MCF 10A (cell line): Measurements from ENCODE around the gene GRIFIN. TPM values are rescaled to one million over a fixed set of nuclear protein-coding genes. Genes with fewer than 3 reads are reported as not detected.

Experiments
- BruUV-seq: library from RNA; stranded (reverse); fragments of 400-500 nt; replicated peaks from 2 replicates; lab custom pipeline; 2021; lab: Mats Ljungman, UMichigan
- CTCF ChIA-PET: fragments of 300-600 bp; sonication (Branson Sonifier 250); formaldehyde crosslinking; extraction: SDS; loops from one replicate; lab custom pipeline; 2021; ENCODE audit warnings: antibody characterized with exemption, inconsistent platforms; lab: Yijun Ruan, JAX
- POLR2A ChIA-PET: fragments of 300-600, 350-650 bp; sonication (Branson Sonifier 250); formaldehyde crosslinking; extraction: SDS; loops from one replicate; lab custom pipeline; 2020; ENCODE audit warnings: antibody characterized with exemption, inconsistent platforms; lab: Yijun Ruan, JAX
- DNase-seq: peaks from one replicate; pipeline ENCODE4 v3.0.0-alpha.2; 2018; ENCODE audit not compliant: unreplicated experiment
- H3K27ac Mint-ChIP-seq: one replicate; pipeline ENCODE4 v1.8.0; 2022; ENCODE audit warnings: mild to moderate bottlenecking, low read depth, mixed read lengths; ENCODE audit not compliant: unreplicated experiment
- H3K27me3 Mint-ChIP-seq: one replicate; pipeline ENCODE4 v1.8.0; 2022; ENCODE audit warnings: mixed read lengths; ENCODE audit not compliant: insufficient read depth, unreplicated experiment
- H3K36me3 Mint-ChIP-seq: one replicate; pipeline ENCODE4 v1.8.0; 2022; ENCODE audit warnings: mild to moderate bottlenecking, moderate library complexity, mixed read lengths; ENCODE audit not compliant: insufficient read depth, unreplicated experiment
- H3K4me1 Mint-ChIP-seq: one replicate; pipeline ENCODE4 v1.8.0; 2022; ENCODE audit warnings: mixed read lengths; ENCODE audit not compliant: insufficient read depth, unreplicated experiment
- H3K4me3 Mint-ChIP-seq: one replicate; pipeline ENCODE4 v1.8.0; 2022; ENCODE audit warnings: mild to moderate bottlenecking, moderate library complexity, mixed read lengths; ENCODE audit not compliant: unreplicated experiment
- H3K9me3 Mint-ChIP-seq: one replicate; pipeline ENCODE4 v1.8.0; 2022; ENCODE audit warnings: mixed read lengths; ENCODE audit not compliant: unreplicated experiment
- CTCF ChIP-seq: fragments of 200-600 bp; IDR thresholded peaks from one replicate; pipeline ENCODE4 v1.8.0; 2022; ENCODE audit warnings: antibody characterized with exemption, mild to moderate bottlenecking; ENCODE audit not compliant: unreplicated experiment
- intact Hi-C: fragments of 100-400 bp; cut with micrococcal nuclease; formaldehyde crosslinking; loops from 2 replicates; pipeline ENCODE4 v1.14.1; 2022
- total RNA-seq: library from RNA; stranded (reverse); gene quantifications from 2 replicates; pipeline ENCODE4 v1.2.3, GENCODE V29; 2022

GRIFIN gene
- total RNA-seq, 1 experiment from 2014 or later = not detected

GRCh38 chr7:2483494-2483893, 7.3 kb upstream of the GRIFIN start:
- H3K4me1 Mint-ChIP-seq = no peaks in the 10 kb centered on the region
- no peak for TF ChIP-seq CTCF
- H3K27me3 Mint-ChIP-seq = no peaks in the 10 kb centered on the region
- H3K9me3 Mint-ChIP-seq = no peaks in the 10 kb centered on the region
- H3K27ac Mint-ChIP-seq = no peak overlapping the region
- no peaks in the 10 kb centered on the region for H3K36me3 Mint-ChIP-seq
- no peak for DNase-seq
- no TSS peak for BruUV-seq
- no peak overlapping the region for H3K4me3 Mint-ChIP-seq
- ChIA-PET POLR2A (no interaction called here), CTCF (interaction anchor here (0.6 to 0.7 kb wide), 3 partner anchors 71 to 299 kb away, joined by 3 read pairs; no protein-coding TSS in a partner anchor)
- intact Hi-C loops = no loop called here

- ChIA-PET CTCF (interaction anchor here (0.6 kb wide), 2 partner anchors 72 to 299 kb away, joined by 3 read pairs; no protein-coding TSS in a partner anchor), POLR2A (no interaction called here)
- TF ChIP-seq CTCF = no peak
- no TSS peak for BruUV-seq
- no peak overlapping the region for H3K4me3 Mint-ChIP-seq
- H3K36me3 Mint-ChIP-seq = no peaks in the 10 kb centered on the region
- no peak overlapping the region for H3K27ac Mint-ChIP-seq
- no peaks in the 10 kb centered on the region for H3K27me3 Mint-ChIP-seq
- DNase-seq = no peak
- intact Hi-C loops = no loop called here
- no peaks in the 10 kb centered on the region for H3K9me3 Mint-ChIP-seq
- H3K4me1 Mint-ChIP-seq = no peaks in the 10 kb centered on the region
Measured at GRCh38 chr7:2482725-2483451, 6.7 kb upstream of the GRIFIN start.

GRCh38 chr7:2481195-2481594, 5.0 kb upstream of the GRIFIN start:
- no TSS peak for BruUV-seq
- H3K4me3 Mint-ChIP-seq = no peak overlapping the region
- intact Hi-C loops = no loop called here
- TF ChIP-seq CTCF = no peak
- no peaks in the 10 kb centered on the region for H3K36me3 Mint-ChIP-seq
- ChIA-PET CTCF (interaction anchor here (0.6 to 1.1 kb wide), 3 partner anchors 12 to 94 kb away, joined by 3 to 6 read pairs (median 3); no protein-coding TSS in a partner anchor), POLR2A (no interaction called here)
- no peak overlapping the region for H3K27ac Mint-ChIP-seq
- H3K9me3 Mint-ChIP-seq = no peaks in the 10 kb centered on the region
- H3K27me3 Mint-ChIP-seq = no peaks in the 10 kb centered on the region
- no peaks in the 10 kb centered on the region for H3K4me1 Mint-ChIP-seq
- DNase-seq = no peak

GRCh38 chr7:2480070-2480408, 3.8 kb upstream of the GRIFIN start:
- H3K27me3 Mint-ChIP-seq = no peaks in the 10 kb centered on the region
- H3K4me1 Mint-ChIP-seq = no peaks in the 10 kb centered on the region
- H3K27ac Mint-ChIP-seq = no peak overlapping the region
- TF ChIP-seq CTCF = no peak
- CTCF ChIA-PET = interaction anchor here (0.6 to 1.1 kb wide), 3 partner anchors 11 to 191 kb away, joined by 3 to 6 read pairs (median 4); no protein-coding TSS in a partner anchor
- intact Hi-C loops = no loop called here
- no TSS peak for BruUV-seq
- POLR2A ChIA-PET = interaction anchor here (0.9 kb wide), 1 partner anchor 9 kb away, joined by 3 read pairs; no protein-coding TSS in a partner anchor
- H3K36me3 Mint-ChIP-seq = no peaks in the 10 kb centered on the region
- no peak overlapping the region for H3K4me3 Mint-ChIP-seq
- no peaks in the 10 kb centered on the region for H3K9me3 Mint-ChIP-seq
- no peak for DNase-seq
